HepG2 (cell line): Measurements from ENCODE around the gene CYSRT1.

ENCODE experiments used
- ATF7 ChIP-seq, 2 experiments: fragments of 450-650 bp in 1 of 2; sonication (generic) in 1 of 2; formaldehyde crosslinking in 1 of 2; IDR thresholded peaks; 2 replicates each; pipeline versions ENCODE4 v1.4.0 to v1.6.1; 2016 to 2020; ENCODE audit warnings: antibody characterized with exemption in 1 of 2, mild to moderate bottlenecking in 1 of 2, missing genetic modification reagents in 1 of 2
- CTCF ChIP-seq: sonication (generic); formaldehyde crosslinking; IDR thresholded peaks from 2 replicates; pipeline ENCODE4 v1.5.0; 2020; ENCODE audit warnings: mild to moderate bottlenecking, missing genetic modification reagents, moderate library complexity
- IKZF1 ChIP-seq: fragments of 450-650 bp; IDR thresholded peaks from 2 replicates; pipeline ENCODE4 v1.7.1; 2016
- MAFF ChIP-seq: IDR thresholded peaks from 2 replicates; pipeline ENCODE4 v1.6.1; 2011; ENCODE audit warnings: low read depth, low read length, improper control_type of control experiment
- NFIC ChIP-seq: IDR thresholded peaks from 2 replicates; pipeline ENCODE4 v1.6.1; 2012; ENCODE audit warnings: mild to moderate bottlenecking, low read length, inconsistent platforms
- SMARCC2 ChIP-seq: fragments of 450-650 bp; IDR thresholded peaks from 2 replicates; pipeline ENCODE4 v1.6.1; 2017; ENCODE audit warnings: antibody characterized with exemption, mild to moderate bottlenecking
- ZNF121 ChIP-seq: sonication (generic); formaldehyde crosslinking; IDR thresholded peaks from 2 replicates; pipeline ENCODE4 v1.5.0; 2020; ENCODE audit warnings: mild to moderate bottlenecking, missing genetic modification reagents
- ZNF558 ChIP-seq: sonication (generic); formaldehyde crosslinking; IDR thresholded peaks from 2 replicates; pipeline ENCODE4 v1.9.0; 2022; ENCODE audit warnings: mild to moderate bottlenecking, missing genetic modification reagents, borderline replicate concordance
- TF ChIP-seq, protein P1 (sequence below), 2 experiments: IDR thresholded peaks; 2 replicates each; pipeline ENCODE4 v1.6.1; 2011 to 2012; ENCODE audit warnings: low read length in 2 of 2, borderline replicate concordance in 1 of 2, low read depth in 1 of 2, mild to moderate bottlenecking in 1 of 2, moderate library complexity in 1 of 2

DNA sequence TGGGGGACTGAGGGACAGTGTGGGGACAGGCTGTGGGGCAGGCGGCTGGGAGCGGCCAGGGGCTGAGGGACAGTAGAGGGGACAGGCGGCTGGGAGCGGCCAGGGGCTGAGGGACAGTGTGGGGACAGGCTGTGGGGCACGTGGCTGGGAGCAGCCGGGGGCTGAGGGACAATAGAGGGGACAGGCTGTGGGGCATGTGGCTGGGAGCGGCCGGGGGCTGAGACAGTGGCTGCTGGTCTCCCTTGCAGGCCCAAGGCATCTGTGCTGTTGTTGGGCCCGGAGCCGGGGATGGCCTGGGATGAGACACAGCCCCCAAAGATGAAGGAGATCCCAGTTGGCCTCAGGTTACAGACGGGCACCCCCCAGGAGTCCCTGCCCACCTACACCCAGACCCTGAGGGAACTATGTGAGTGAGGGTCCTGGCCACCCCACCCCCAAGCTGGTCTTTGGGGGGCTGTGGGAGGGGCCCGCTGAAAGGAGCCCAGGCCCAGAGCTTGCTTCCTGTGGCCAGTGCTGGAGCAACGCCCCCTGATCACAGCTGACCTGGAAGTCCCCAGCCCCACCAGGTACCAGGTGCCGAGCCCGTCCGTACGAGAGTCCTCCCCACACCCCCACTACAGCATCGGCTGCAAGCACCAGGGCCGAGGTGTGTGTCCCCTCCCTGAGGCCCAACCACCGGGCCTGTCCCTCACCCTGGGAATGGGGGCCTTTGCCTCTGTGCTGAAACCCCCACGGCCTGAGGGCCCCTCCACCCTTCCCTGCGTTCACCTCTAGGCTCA lies 26.7 kb downstream of the CYSRT1 start:
- TF ChIP-seq ZNF121 (CRISPR knock-in tag): no peak
- TF ChIP-seq ATF7 (IDR thresholded peaks at IDR 0.05): no peak
- TF ChIP-seq ATF7 (CRISPR knock-in tag; IDR thresholded peaks at IDR 0.05): no peak
- TF ChIP-seq MAFF: no peak
- TF ChIP-seq, protein P1, sequence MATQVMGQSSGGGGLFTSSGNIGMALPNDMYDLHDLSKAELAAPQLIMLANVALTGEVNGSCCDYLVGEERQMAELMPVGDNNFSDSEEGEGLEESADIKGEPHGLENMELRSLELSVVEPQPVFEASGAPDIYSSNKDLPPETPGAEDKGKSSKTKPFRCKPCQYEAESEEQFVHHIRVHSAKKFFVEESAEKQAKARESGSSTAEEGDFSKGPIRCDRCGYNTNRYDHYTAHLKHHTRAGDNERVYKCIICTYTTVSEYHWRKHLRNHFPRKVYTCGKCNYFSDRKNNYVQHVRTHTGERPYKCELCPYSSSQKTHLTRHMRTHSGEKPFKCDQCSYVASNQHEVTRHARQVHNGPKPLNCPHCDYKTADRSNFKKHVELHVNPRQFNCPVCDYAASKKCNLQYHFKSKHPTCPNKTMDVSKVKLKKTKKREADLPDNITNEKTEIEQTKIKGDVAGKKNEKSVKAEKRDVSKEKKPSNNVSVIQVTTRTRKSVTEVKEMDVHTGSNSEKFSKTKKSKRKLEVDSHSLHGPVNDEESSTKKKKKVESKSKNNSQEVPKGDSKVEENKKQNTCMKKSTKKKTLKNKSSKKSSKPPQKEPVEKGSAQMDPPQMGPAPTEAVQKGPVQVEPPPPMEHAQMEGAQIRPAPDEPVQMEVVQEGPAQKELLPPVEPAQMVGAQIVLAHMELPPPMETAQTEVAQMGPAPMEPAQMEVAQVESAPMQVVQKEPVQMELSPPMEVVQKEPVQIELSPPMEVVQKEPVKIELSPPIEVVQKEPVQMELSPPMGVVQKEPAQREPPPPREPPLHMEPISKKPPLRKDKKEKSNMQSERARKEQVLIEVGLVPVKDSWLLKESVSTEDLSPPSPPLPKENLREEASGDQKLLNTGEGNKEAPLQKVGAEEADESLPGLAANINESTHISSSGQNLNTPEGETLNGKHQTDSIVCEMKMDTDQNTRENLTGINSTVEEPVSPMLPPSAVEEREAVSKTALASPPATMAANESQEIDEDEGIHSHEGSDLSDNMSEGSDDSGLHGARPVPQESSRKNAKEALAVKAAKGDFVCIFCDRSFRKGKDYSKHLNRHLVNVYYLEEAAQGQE (IDR thresholded peaks at IDR 0.05; ENCODE audit: borderline replicate concordance in 1 of 2, low read depth in 1 of 2, low read length in 2 of 2): no peak
- TF ChIP-seq CTCF (CRISPR knock-in tag): no peak
- TF ChIP-seq SMARCC2: no peak
- no peak for TF ChIP-seq NFIC
- TF ChIP-seq IKZF1: no peak
- no peak for TF ChIP-seq ZNF558 (CRISPR knock-in tag)
